Nephron (organoid): ENCODE results near the gene OSER1.

Experiments used
- H3K27ac Mint-ChIP-seq, 3 experiments: 2 replicates each; pipeline ENCODE4 v1.8.0; 2020; ENCODE audit warnings: mixed read lengths in 3 of 3, mild to moderate bottlenecking in 2 of 3, moderate library complexity in 1 of 3
- H3K27me3 Mint-ChIP-seq: 2 replicates; pipeline ENCODE4 v1.8.0; 2021; ENCODE audit warnings: low read depth, mild to moderate bottlenecking, moderate library complexity, mixed read lengths
- H3K36me3 Mint-ChIP-seq: 2 replicates; pipeline ENCODE4 v1.8.0; 2020; ENCODE audit warnings: low read depth, mixed read lengths
- H3K4me1 Mint-ChIP-seq: 2 replicates; pipeline ENCODE4 v1.8.0; 2020; ENCODE audit warnings: mixed read lengths
- H3K4me3 Mint-ChIP-seq, 3 experiments: 2 replicates each; pipeline ENCODE4 v1.8.0; 2020; ENCODE audit warnings: mild to moderate bottlenecking in 3 of 3, mixed read lengths in 3 of 3, moderate library complexity in 2 of 3
- H3K9me3 Mint-ChIP-seq: 2 replicates; pipeline ENCODE4 v1.8.0; 2020; ENCODE audit warnings: mixed read lengths
- TF ChIP-seq, protein P1 (sequence below), 3 experiments: fragments of 200-600 bp; sonication (generic); IDR thresholded peaks; one replicate each; pipeline ENCODE4 v1.5.0; 2021; ENCODE audit warnings: antibody characterized with exemption in 3 of 3; ENCODE audit not compliant: unreplicated experiment in 3 of 3

OSER1 gene

GRCh38 chr20:44209686-44210405 is 725 bp downstream of the OSER1 start:
- Mint-ChIP-seq H3K27me3 (no peaks in the 10 kb centered on the region), H3K4me1 (peaks cover 48% of the 10 kb centered on the region), H3K4me3 (peak overlapping the region; percentile 92 to 100 (median 95)), H3K27ac (peak overlapping the region; percentile 90 to 99 (median 97)), H3K36me3 (peaks cover 7% of the 10 kb centered on the region), H3K9me3 (no peaks in the 10 kb centered on the region)
- TF ChIP-seq, protein P1, sequence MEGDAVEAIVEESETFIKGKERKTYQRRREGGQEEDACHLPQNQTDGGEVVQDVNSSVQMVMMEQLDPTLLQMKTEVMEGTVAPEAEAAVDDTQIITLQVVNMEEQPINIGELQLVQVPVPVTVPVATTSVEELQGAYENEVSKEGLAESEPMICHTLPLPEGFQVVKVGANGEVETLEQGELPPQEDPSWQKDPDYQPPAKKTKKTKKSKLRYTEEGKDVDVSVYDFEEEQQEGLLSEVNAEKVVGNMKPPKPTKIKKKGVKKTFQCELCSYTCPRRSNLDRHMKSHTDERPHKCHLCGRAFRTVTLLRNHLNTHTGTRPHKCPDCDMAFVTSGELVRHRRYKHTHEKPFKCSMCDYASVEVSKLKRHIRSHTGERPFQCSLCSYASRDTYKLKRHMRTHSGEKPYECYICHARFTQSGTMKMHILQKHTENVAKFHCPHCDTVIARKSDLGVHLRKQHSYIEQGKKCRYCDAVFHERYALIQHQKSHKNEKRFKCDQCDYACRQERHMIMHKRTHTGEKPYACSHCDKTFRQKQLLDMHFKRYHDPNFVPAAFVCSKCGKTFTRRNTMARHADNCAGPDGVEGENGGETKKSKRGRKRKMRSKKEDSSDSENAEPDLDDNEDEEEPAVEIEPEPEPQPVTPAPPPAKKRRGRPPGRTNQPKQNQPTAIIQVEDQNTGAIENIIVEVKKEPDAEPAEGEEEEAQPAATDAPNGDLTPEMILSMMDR (IDR thresholded peaks at IDR 0.05; ENCODE audit: unreplicated experiment in 3 of 3), result no peak

GRCh38 chr20:44208770-44209169 is 1.8 kb downstream of the OSER1 start:
- peaks cover 54% of the 10 kb centered on the region for H3K4me1 Mint-ChIP-seq
- H3K9me3 Mint-ChIP-seq, result no peaks in the 10 kb centered on the region
- H3K4me3 Mint-ChIP-seq, result peak overlapping the region; percentile 92 to 100 (median 95)
- TF ChIP-seq, protein P1 (IDR thresholded peaks at IDR 0.05; ENCODE audit: unreplicated experiment in 3 of 3), result no peak
- H3K36me3 Mint-ChIP-seq, result peaks cover 11% of the 10 kb centered on the region
- H3K27ac Mint-ChIP-seq, result peak overlapping the region; percentile 90 to 99 (median 97)
- H3K27me3 Mint-ChIP-seq, result no peaks in the 10 kb centered on the region

DNA sequence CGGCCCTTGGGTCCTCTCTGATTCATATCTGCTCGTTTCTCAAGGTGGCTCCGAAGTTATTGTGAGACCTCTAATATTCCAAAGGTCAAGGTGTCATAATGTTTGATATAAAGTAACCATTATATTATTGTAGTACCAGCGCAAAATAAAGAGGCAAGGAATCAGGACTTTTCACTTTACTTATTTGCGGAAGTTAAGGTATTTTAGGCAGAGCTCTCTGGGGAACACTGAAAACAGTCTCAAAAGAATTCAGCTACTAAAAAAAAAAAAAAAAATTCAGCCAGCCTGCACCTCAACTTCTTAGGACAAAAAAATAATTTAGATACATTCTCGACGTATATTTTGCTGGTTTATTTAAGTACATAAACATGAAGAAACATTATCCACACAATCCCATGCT is 2.4 kb downstream of the OSER1 start:
- TF ChIP-seq, protein P1 (IDR thresholded peaks at IDR 0.05; ENCODE audit: unreplicated experiment in 3 of 3), result no peak
- H3K4me1 Mint-ChIP-seq, result peaks cover 60% of the 10 kb centered on the region
- no peaks in the 10 kb centered on the region for H3K9me3 Mint-ChIP-seq
- no peaks in the 10 kb centered on the region for H3K27me3 Mint-ChIP-seq
- H3K27ac Mint-ChIP-seq, result peak overlapping the region in 1 of 3 experiments; percentile 97
- H3K4me3 Mint-ChIP-seq, result peak overlapping the region; percentile 92 to 100 (median 95)
- H3K36me3 Mint-ChIP-seq, result peaks cover 15% of the 10 kb centered on the region

DNA sequence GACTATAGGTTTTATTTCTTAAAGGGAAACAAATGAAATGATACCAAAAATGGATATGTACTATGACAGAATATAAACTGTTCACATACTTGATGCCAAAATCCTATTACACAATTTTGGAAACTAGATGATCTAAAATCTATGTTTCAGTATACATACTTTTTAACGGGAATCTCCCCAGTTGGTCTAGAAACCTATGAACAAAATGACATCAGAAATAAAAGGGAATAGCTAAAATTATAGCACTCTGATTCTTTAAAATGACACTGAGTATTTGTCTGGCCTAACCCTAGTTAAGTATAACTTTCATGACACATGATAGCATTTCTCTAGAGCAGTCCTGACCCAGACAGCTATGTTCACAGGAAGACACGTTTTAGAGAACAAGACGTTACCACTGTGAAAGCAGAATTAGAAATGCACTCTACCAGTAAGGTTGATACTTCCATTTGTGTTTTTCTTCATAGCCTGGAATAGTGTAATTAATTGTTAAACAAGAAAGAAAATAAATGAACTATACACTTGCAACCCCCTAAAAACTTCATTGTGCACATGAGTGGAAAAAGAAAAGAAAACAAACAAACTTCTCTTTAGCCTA is 3.3 kb downstream of the OSER1 start:
- H3K27ac Mint-ChIP-seq, result peak overlapping the region in 2 of 3 experiments; percentile 17 to 36
- TF ChIP-seq, protein P1 (IDR thresholded peaks at IDR 0.05; ENCODE audit: unreplicated experiment in 3 of 3), result no peak
- peaks cover 20% of the 10 kb centered on the region for H3K36me3 Mint-ChIP-seq
- H3K4me1 Mint-ChIP-seq, result peaks cover 60% of the 10 kb centered on the region
- H3K4me3 Mint-ChIP-seq, result peak overlapping the region; percentile 64 to 67 (median 66)
- H3K27me3 Mint-ChIP-seq, result no peaks in the 10 kb centered on the region
- no peaks in the 10 kb centered on the region for H3K9me3 Mint-ChIP-seq

DNA sequence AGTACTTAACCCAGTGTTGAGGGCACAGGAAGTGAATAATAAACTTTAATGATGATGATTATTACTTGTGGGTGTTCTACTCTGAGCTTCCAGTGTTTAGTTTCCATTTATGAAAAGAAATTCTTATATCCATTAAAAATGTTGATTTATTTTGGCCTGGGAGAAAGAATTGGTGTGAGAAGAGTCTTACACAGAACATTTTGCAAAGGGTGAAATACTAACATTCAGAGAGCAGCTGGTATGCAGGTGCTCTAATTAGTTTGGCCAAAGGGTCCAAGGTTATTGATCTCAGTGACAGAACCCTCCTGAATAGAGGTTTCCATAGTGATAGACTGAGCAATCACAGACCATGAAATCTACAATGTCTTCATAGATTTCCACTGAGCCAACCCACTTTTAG is 4.4 kb downstream of the OSER1 start:
- Mint-ChIP-seq H3K4me3 (peak overlapping the region in 1 of 3 experiments; percentile 62), H3K4me1 (peaks cover 49% of the 10 kb centered on the region), H3K27me3 (no peaks in the 10 kb centered on the region), H3K9me3 (no peaks in the 10 kb centered on the region), H3K36me3 (peaks cover 28% of the 10 kb centered on the region), H3K27ac (no peak overlapping the region)
- TF ChIP-seq, protein P1 (IDR thresholded peaks at IDR 0.05; ENCODE audit: unreplicated experiment in 3 of 3), result no peak
